ENCODE measurements around the gene SLC4A1. TPM values are rescaled to one million over a fixed set of nuclear protein-coding genes. Genes with fewer than 3 reads are reported as not detected.

SLC4A1 gene
- total and polyA plus RNA-seq, 2 of the 13 experiments (the other 11 are each of a cell fraction or from before 2014, with no cell fraction given): not detected

DNA sequence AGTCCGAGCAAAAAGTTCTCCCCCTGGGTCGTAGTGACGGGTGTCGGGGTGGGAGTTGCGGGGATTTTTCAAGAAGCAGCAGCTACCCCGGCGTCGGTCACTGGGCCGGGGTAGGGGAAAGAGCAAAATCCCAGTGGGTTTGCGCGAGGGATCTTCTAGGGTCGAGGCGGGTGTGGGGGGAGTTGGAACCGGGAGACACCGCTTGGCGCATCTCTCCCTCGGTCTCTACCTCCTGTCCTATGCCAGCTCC, 46.1 kb downstream of the SLC4A1 start:
- FAIRE-seq: no peak
- Histone ChIP-seq H3K4me1 (ENCODE audit: insufficient read depth, low read length) (peaks cover 29% of the 10 kb centered on the region), H3K9me3 (ENCODE audit: low read length) (no peaks in the 10 kb centered on the region), H3K9ac (ENCODE audit: insufficient read depth, low read depth, low read length) (peak overlapping the region; percentile 90), H3K79me2 (ENCODE audit: insufficient read depth, low read length) (peaks cover 21% of the 10 kb centered on the region), H3K36me3 (replicated peaks in 1 of 2; ENCODE audit: control insufficient read depth in 1 of 2, insufficient read depth in 2 of 2, low read length in 2 of 2) (peaks cover 0 to 3% of the 10 kb centered on the region in 2 experiments; a peak in 4 of 5 replicates), H4K20me1 (ENCODE audit: insufficient read depth, low read length) (no peaks in the 10 kb centered on the region; the same call in 1 of the 2 replicates), H3K4me3 (replicated peaks in 1 of 3; ENCODE audit: insufficient read depth in 1 of 3, low read depth in 2 of 3, low read length in 3 of 3) (peak overlapping the region; percentile 81 to 99 (median 88)), H3K4me2 (ENCODE audit: low read depth, low read length) (peak overlapping the region; percentile 95), H3K27me3 (ENCODE audit: control insufficient read depth in 1 of 2, insufficient read depth in 2 of 2, low read length in 2 of 2) (no peaks in the 10 kb centered on the region; a peak in 1 of 5 replicates), H2AFZ (ENCODE audit: low read length) (no peak overlapping the region), H3K27ac (ENCODE audit: extremely low read length, insufficient read depth, low read length) (peak overlapping the region; percentile 89)
- peak; percentile 1; the same call in 2 of the 3 replicates for ATAC-seq
- BruUV-seq (replicated peaks): TSS peak; percentile 50
- ChIA-PET CTCF (ENCODE audit: low intra/inter-chr PET ratio, low total read pairs) (interaction anchor here (0.7 to 1.1 kb wide), 2 partner anchors 54 to 129 kb away, joined by 3 read pairs; no protein-coding TSS in a partner anchor), POLR2A (interaction anchor here (0.5 to 3.9 kb wide), 14 partner anchors 10 to 282 kb away, joined by 3 to 25 read pairs (median 5); partner anchors contain the start of genes ATXN7L3, GPATCH8, GRN and LSM12)
- intact Hi-C loops (cut with micrococcal nuclease; ENCODE audit: unreplicated experiment): no loop called here
- DNase-seq (ENCODE audit: low spot score): no peak
- in situ Hi-C loops (cut with HindIII; ENCODE audit: extremely low pct_ligation_motif_present, low pct_unique_long_range_greater_than_20kb): loop anchor here (5.0 kb wide), 1 partner anchor 106 kb away; no protein-coding TSS in a partner anchor
- 2% methylated on average over 17 of the region's 17 CpGs for WGBS (ENCODE audit: low lambda C conversion rate)
- TF ChIP-seq BCLAF1 (IDR thresholded peaks at IDR 0.05) (no peak), ZNF83 (CRISPR knock-in tag; IDR thresholded peaks at IDR 0.05; ENCODE audit: borderline replicate concordance) (no peak), RAD21 (CRISPR knock-in tag; IDR thresholded peaks at IDR 0.05) (no peak), ZNF781 (CRISPR knock-in tag; IDR thresholded peaks at IDR 0.05; ENCODE audit: borderline replicate concordance, not compliant biosample characterization) (no peak), ZNF282 (IDR thresholded peaks at IDR 0.05; ENCODE audit: partially characterized antibody) (no peak), MYNN (CRISPR knock-in tag; IDR thresholded peaks at IDR 0.05; ENCODE audit: low read depth) (no peak), KDM3A (CRISPR knock-in tag; IDR thresholded peaks at IDR 0.05; ENCODE audit: low read depth) (0 out of 2 replicates have a peak, but pooled peaks have one; percentile 8), MED13 (CRISPR knock-in tag; IDR thresholded peaks at IDR 0.05) (peak; percentile 55; the same call in 1 of the 2 replicates), ZNF772 (CRISPR knock-in tag; IDR thresholded peaks at IDR 0.05) (no peak), ESRRA (CRISPR knock-in tag; IDR thresholded peaks at IDR 0.05; ENCODE audit: low read depth) (peak; percentile 46; the same call in 1 of the 2 replicates), TFDP1 (CRISPR knock-in tag; IDR thresholded peaks at IDR 0.05; ENCODE audit: borderline replicate concordance) (no peak), ZNF841 (CRISPR knock-in tag; IDR thresholded peaks at IDR 0.05; ENCODE audit: borderline replicate concordance) (no peak), ZNF720 (CRISPR knock-in tag; IDR thresholded peaks at IDR 0.05) (no peak)
- TF ChIP-seq, protein P1, sequence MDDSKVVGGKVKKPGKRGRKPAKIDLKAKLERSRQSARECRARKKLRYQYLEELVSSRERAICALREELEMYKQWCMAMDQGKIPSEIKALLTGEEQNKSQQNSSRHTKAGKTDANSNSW (CRISPR knock-in tag; IDR thresholded peaks at IDR 0.05; ENCODE audit: borderline replicate concordance): no peak
- TF ChIP-seq, protein P2, sequence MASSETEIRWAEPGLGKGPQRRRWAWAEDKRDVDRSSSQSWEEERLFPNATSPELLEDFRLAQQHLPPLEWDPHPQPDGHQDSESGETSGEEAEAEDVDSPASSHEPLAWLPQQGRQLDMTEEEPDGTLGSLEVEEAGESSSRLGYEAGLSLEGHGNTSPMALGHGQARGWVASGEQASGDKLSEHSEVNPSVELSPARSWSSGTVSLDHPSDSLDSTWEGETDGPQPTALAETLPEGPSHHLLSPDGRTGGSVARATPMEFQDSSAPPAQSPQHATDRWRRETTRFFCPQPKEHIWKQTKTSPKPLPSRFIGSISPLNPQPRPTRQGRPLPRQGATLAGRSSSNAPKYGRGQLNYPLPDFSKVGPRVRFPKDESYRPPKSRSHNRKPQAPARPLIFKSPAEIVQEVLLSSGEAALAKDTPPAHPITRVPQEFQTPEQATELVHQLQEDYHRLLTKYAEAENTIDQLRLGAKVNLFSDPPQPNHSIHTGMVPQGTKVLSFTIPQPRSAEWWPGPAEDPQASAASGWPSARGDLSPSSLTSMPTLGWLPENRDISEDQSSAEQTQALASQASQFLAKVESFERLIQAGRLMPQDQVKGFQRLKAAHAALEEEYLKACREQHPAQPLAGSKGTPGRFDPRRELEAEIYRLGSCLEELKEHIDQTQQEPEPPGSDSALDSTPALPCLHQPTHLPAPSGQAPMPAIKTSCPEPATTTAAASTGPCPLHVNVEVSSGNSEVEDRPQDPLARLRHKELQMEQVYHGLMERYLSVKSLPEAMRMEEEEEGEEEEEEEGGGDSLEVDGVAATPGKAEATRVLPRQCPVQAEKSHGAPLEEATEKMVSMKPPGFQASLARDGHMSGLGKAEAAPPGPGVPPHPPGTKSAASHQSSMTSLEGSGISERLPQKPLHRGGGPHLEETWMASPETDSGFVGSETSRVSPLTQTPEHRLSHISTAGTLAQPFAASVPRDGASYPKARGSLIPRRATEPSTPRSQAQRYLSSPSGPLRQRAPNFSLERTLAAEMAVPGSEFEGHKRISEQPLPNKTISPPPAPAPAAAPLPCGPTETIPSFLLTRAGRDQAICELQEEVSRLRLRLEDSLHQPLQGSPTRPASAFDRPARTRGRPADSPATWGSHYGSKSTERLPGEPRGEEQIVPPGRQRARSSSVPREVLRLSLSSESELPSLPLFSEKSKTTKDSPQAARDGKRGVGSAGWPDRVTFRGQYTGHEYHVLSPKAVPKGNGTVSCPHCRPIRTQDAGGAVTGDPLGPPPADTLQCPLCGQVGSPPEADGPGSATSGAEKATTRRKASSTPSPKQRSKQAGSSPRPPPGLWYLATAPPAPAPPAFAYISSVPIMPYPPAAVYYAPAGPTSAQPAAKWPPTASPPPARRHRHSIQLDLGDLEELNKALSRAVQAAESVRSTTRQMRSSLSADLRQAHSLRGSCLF (CRISPR knock-in tag; IDR thresholded peaks at IDR 0.05; ENCODE audit: borderline replicate concordance): 0 out of 2 replicates have a peak, but pooled peaks have one; percentile 6
